K562 (cell line): Measurements from ENCODE around the gene IP6K1. TPM values are rescaled to one million over a fixed set of nuclear protein-coding genes. Genes with fewer than 3 reads are reported as not detected.

ENCODE experiments used
- ATAC-seq: fragments of 200-7000 bp; cut with Tn5 transposase; 3 replicates; pipeline ENCODE4 v1.9.1; 2020; ENCODE audit warnings: moderate library complexity
- BruUV-seq: library from RNA; stranded (reverse); fragments of 400-500 nt; replicated peaks from 2 replicates; lab custom pipeline; 2021; lab: Mats Ljungman, UMichigan
- CTCF ChIA-PET: fragments of 300-600 bp; formaldehyde crosslinking; extraction: SDS; loops from one replicate; lab custom pipeline; 2021; ENCODE audit warnings: low intra/inter-chr PET ratio; lab: Yijun Ruan, JAX
- POLR2A ChIA-PET: fragments of 300-600, 350-650 bp; sonication (Branson Sonifier 250); formaldehyde crosslinking; extraction: SDS; loops from one replicate; lab custom pipeline; 2021; ENCODE audit warnings: antibody characterized with exemption, inconsistent platforms; lab: Yijun Ruan, JAX
- DNase-seq, 4 experiments: peaks; one replicate each; pipeline versions ENCODE4 v3.0.0 to v3.0.0-alpha.2; 2011 to 2018; ENCODE audit warnings: low spot score in 3 of 4, mixed read lengths in 3 of 4; ENCODE audit errors: extremely low read depth in 1 of 4
- FAIRE-seq: peaks from 2 replicates; lab custom pipeline; 2011; peaks lifted over from hg19 to GRCh38; lab: Jason Lieb, UNC
- H2AFZ ChIP-seq: 2 replicates; pipeline ENCODE4 v1.6.0; 2011; ENCODE audit warnings: low read depth, low read length, control low read depth, inconsistent platforms
- H3K27ac ChIP-seq: fragments of 200-600 bp; 3 replicates; pipeline ENCODE4 v1.8.0; 2011; ENCODE audit warnings: low read depth, mild to moderate bottlenecking, control low read depth, inconsistent platforms, low read length, moderate library complexity, mixed read lengths; ENCODE audit errors: extremely low read depth
- H3K27me3 ChIP-seq, 2 experiments: fragments of 300-600 bp in 1 of 2; 2 replicates in 1 of 2; 3 replicates in 1 of 2; pipeline versions ENCODE4 v1.6.0 to v1.8.0; 2011; ENCODE audit warnings: inconsistent platforms in 2 of 2, low read length in 2 of 2, mild to moderate bottlenecking in 1 of 2, mixed read lengths in 1 of 2, moderate library complexity in 1 of 2; ENCODE audit not compliant: control insufficient read depth in 2 of 2, insufficient read depth in 2 of 2
- H3K36me3 ChIP-seq: fragments of 300-600 bp; 3 replicates; pipeline ENCODE4 v1.8.0; 2011; ENCODE audit warnings: mild to moderate bottlenecking, low read length, inconsistent platforms; ENCODE audit not compliant: control insufficient read depth, insufficient read depth
- H3K4me1 ChIP-seq, 2 experiments: fragments of 200-600 bp in 1 of 2; replicated peaks in 1 of 2; 2 replicates in 1 of 2; 3 replicates in 1 of 2; pipeline versions ENCODE4 v1.5.1 to v1.8.0; 2011; ENCODE audit warnings: inconsistent platforms in 2 of 2, low read length in 2 of 2, mild to moderate bottlenecking in 1 of 2, mixed read lengths in 1 of 2, moderate library complexity in 1 of 2; ENCODE audit not compliant: control insufficient read depth in 2 of 2, insufficient read depth in 2 of 2
- H3K4me2 ChIP-seq: 2 replicates; pipeline ENCODE4 v1.6.1; 2011; ENCODE audit warnings: low read length, control low read depth, inconsistent platforms, mixed read lengths; ENCODE audit not compliant: insufficient read depth
- H3K4me3 ChIP-seq: fragments of 200-600 bp; sonication (generic), shearing (Covaris generic); 2 replicates; pipeline ENCODE4 v1.5.1; 2016; ENCODE audit warnings: control low read depth, inconsistent platforms
- H3K79me2 ChIP-seq: fragments of 200-600 bp; 3 replicates; pipeline ENCODE4 v1.8.0; 2011; ENCODE audit warnings: low read length, inconsistent platforms; ENCODE audit not compliant: control insufficient read depth, insufficient read depth
- H3K9ac ChIP-seq, 2 experiments: 2 replicates each; pipeline versions ENCODE4 v1.6.0 to v1.6.1; 2011; ENCODE audit warnings: low read depth in 2 of 2, low read length in 2 of 2, control low read depth in 1 of 2, inconsistent platforms in 1 of 2, mild to moderate bottlenecking in 1 of 2, mixed read lengths in 1 of 2; ENCODE audit not compliant: insufficient read depth in 1 of 2
- H3K9me1 ChIP-seq: one replicate; pipeline ENCODE4 v1.6.0; 2011; ENCODE audit warnings: inconsistent platforms, mild to moderate bottlenecking, low read length, moderate library complexity; ENCODE audit not compliant: control insufficient read depth, insufficient read depth
- H3K9me3 ChIP-seq: replicated peaks from 2 replicates; pipeline ENCODE4 v1.5.1; 2011; ENCODE audit warnings: low read depth, low read length, inconsistent platforms; ENCODE audit not compliant: control insufficient read depth, insufficient read depth
- H4K20me1 ChIP-seq: replicated peaks from 2 replicates; pipeline ENCODE4 v1.6.1; 2011; ENCODE audit warnings: low read length, inconsistent platforms, mixed read lengths; ENCODE audit not compliant: control insufficient read depth, insufficient read depth
- DDX20 ChIP-seq: fragments of 450-650 bp; IDR thresholded peaks from 2 replicates; pipeline ENCODE4 v1.6.1; 2016; ENCODE audit warnings: missing genetic modification characterization, low read depth, mild to moderate bottlenecking, missing compliant biosample characterization, moderate library complexity
- NFYB ChIP-seq: IDR thresholded peaks from 2 replicates; pipeline ENCODE4 v1.6.1; 2011; ENCODE audit warnings: mild to moderate bottlenecking, moderate library complexity; ENCODE audit not compliant: insufficient read length; ENCODE audit errors: extremely low read depth
- RBM39 ChIP-seq: fragments of 200-400 bp; formaldehyde crosslinking; optimal IDR thresholded peaks from 2 replicates; pipeline ENCODE3; 2018; ENCODE audit warnings: low read depth, low read length
- TEAD2 ChIP-seq: fragments of 450-650 bp; IDR thresholded peaks from 2 replicates; pipeline ENCODE4 v1.6.1; 2016; ENCODE audit warnings: missing genetic modification characterization, control low read depth, missing compliant biosample characterization
- ZBTB11 ChIP-seq, 3 experiments: fragments of 200-800 bp in 1 of 3; fragments of 250-450 bp in 1 of 3; fragments of 450-650 bp in 1 of 3; sonication (Bioruptor Pico) in 1 of 3; sonication (Bioruptor generic) in 1 of 3; formaldehyde crosslinking in 1 of 3; IDR thresholded peaks; 2 replicates each; pipeline versions ENCODE4 v1.6.1 to v1.8.0; 2016 to 2022; ENCODE audit warnings: mild to moderate bottlenecking in 2 of 3, missing genetic modification characterization in 2 of 3, missing compliant biosample characterization in 1 of 3, moderate library complexity in 1 of 3
- ZBTB12 ChIP-seq: fragments of 250-450 bp; sonication (Bioruptor Pico); IDR thresholded peaks from 2 replicates; pipeline ENCODE4 v1.4.0; 2020
- ZNF280B ChIP-seq: fragments of 250-450 bp; sonication (Bioruptor Pico); IDR thresholded peaks from 2 replicates; pipeline ENCODE4 v1.5.1; 2021; ENCODE audit warnings: mild to moderate bottlenecking
- ZNF408 ChIP-seq: fragments of 250-450 bp; sonication (Bioruptor Pico); IDR thresholded peaks from 2 replicates; pipeline ENCODE4 v1.4.0; 2020; ENCODE audit warnings: low read depth, mild to moderate bottlenecking, moderate library complexity
- ZNF696 ChIP-seq: fragments of 250-450 bp; sonication (Bioruptor Pico); conservative IDR thresholded peaks from 2 replicates; pipeline ENCODE4 v1.4.0; 2020; ENCODE audit warnings: mild to moderate bottlenecking, moderate library complexity
- ZNF707 ChIP-seq: fragments of 250-450 bp; sonication (Bioruptor Pico); conservative IDR thresholded peaks from 2 replicates; pipeline ENCODE4 v1.8.0; 2022; ENCODE audit warnings: inconsistent platforms, mild to moderate bottlenecking, moderate library complexity
- WGBS: fragments of 100-300 bp; shearing (Covaris generic); methylation state at CpG from one replicate; pipeline ENCODE4 v1.1.6; 2016; ENCODE audit warnings: low coverage, mixed read lengths; ENCODE audit not compliant: insufficient coverage; ENCODE audit errors: missing lambda C conversion rate; 5-methylcytosine and 5-hydroxymethylcytosine counted together
- in situ Hi-C: fragments of 300-500 bp; cut with MboI; formaldehyde crosslinking; loops from 4 replicates; pipeline ENCODE4 v1.15.0; 2018; ENCODE audit warnings: inconsistent platforms, mixed read lengths
- intact Hi-C: fragments of 100-400 bp; cut with micrococcal nuclease; formaldehyde crosslinking; loops from 2 replicates; pipeline ENCODE4 v1.14.2; 2022
- polyA plus RNA-seq, 8 experiments: library from polyadenylated mRNA; depleted of rRNA in 4 of 8; stranded (reverse) in 5 of 8; unstranded in 3 of 8; fragments of >200 nt; fragmentation: Nextera tagmentation in 2 of 8; fragmentation: Illumina TruSeq in 1 of 8; extraction: Ambion mirVana in 2 of 8; extraction: Trizol in 1 of 8; gene quantifications; 2 replicates each; pipeline versions ENCODE4 v1.2.1 to v1.2.3, GENCODE V29; 2011 to 2014; ENCODE audit warnings: inconsistent platforms in 1 of 8, missing spikeins in 1 of 8
- total RNA-seq, 7 experiments: library from RNA; depleted of rRNA in 6 of 7; stranded (reverse); fragments of >200 nt in 6 of 7; fragmentation: Illumina TruSeq in 2 of 7; extraction: Trizol in 2 of 7; gene quantifications; 2 replicates each; pipeline versions ENCODE4 v1.2.1 to v1.2.3, GENCODE V29; 2011 to 2021; ENCODE audit warnings: low replicate concordance in 1 of 7

The IP6K1 gene
- total and polyA plus RNA-seq, 9 of the 15 experiments (the other 6 are each of a cell fraction or from before 2014, with no cell fraction given): 0.46 to 29.2 (median 13.1) TPM

- 96% methylated on average over 24 of the region's 50 CpGs for WGBS
- no peaks in the 10 kb centered on the region for H3K9me3 ChIP-seq
- BruUV-seq: no TSS peak
- intact Hi-C loops (no loop called here), in situ Hi-C loops (no loop called here)
- H3K4me1 ChIP-seq: peaks cover 0 to 33% of the 10 kb centered on the region in 2 experiments; a peak in 3 of 5 replicates
- H3K4me2 ChIP-seq: no peak within 1 kb of the TSS
- 0 out of 2 replicates have a peak, but pooled peaks cover 3% of the 10 kb centered on the region for H4K20me1 ChIP-seq
- no peak within 1 kb of the TSS for H2AFZ ChIP-seq
- H3K27ac ChIP-seq: no peak within 1 kb of the TSS
- CTCF ChIA-PET: interaction anchor here (1.2 kb wide), 1 partner anchor 120 kb away, joined by 4 read pairs; no protein-coding TSS in a partner anchor
- H3K27me3 ChIP-seq: no peaks in the 10 kb centered on the region
- no peak within 1 kb of the TSS for H3K9ac ChIP-seq
- POLR2A ChIA-PET: no interaction called here
- H3K36me3 ChIP-seq: peaks cover 61% of the 10 kb centered on the region; the same call in 2 of the 3 replicates
- H3K79me2 ChIP-seq: peaks cover 12% of the 10 kb centered on the region
- FAIRE-seq (no peak), DNase-seq (peak; percentile 31 to 67 (median 62)), ATAC-seq (0 out of 3 replicates have a peak, but pooled peaks have one; percentile 8)
- H3K4me3 ChIP-seq: no peak within 1 kb of the TSS
- no peaks in the 10 kb centered on the region for H3K9me1 ChIP-seq
- no peak for TF ChIP-seq DDX20
- no peak for TF ChIP-seq ZNF696 (CRISPR knock-in tag)
- TF ChIP-seq ZNF408 (CRISPR knock-in tag): no peak
- TF ChIP-seq ZBTB11 (CRISPR knock-in tag; IDR thresholded peaks at IDR 0.05): peak in 1 of 3 experiments; percentile 30; a peak in 1 of 6 replicates
- TF ChIP-seq TEAD2 (tag): no peak
- TF ChIP-seq ZNF707 (CRISPR knock-in tag): no peak
- no peak for TF ChIP-seq RBM39
- peak; percentile 22 for TF ChIP-seq NFYB
- no peak for TF ChIP-seq ZBTB12 (CRISPR knock-in tag)
- TF ChIP-seq ZNF280B (CRISPR knock-in tag): no peak
Measured at GRCh38 chr3:49719214-49719884, 67.0 kb downstream of the IP6K1 start, which contains the start of gene AMIGO3. AMIGO3 (minus strand) TSS chr3:49719684; CDS start chr3:49719465, 219 bp downstream.
